CD14-positive monocyte (primary cell): ENCODE results near the gene KCNG2. TPM values are rescaled to one million over a fixed set of nuclear protein-coding genes. Genes with fewer than 3 reads are reported as not detected.

ENCODE experiments used
- DNase-seq, 3 donors: peaks; one replicate each; pipeline ENCODE4 v3.0.0-alpha.2; 2011 to 2022
- H2AFZ ChIP-seq: 2 replicates; pipeline ENCODE4 v1.6.0; 2012; ENCODE audit warnings: mild to moderate bottlenecking, low read depth, low read length, inconsistent platforms; ENCODE audit not compliant: insufficient read depth, poor library complexity, severe bottlenecking
- H3K27ac ChIP-seq, 2 donors: 1 replicate in 1 of 2; 2 replicates in 1 of 2; pipeline ENCODE4 v1.5.1; 2012 to 2013; ENCODE audit warnings: low read length in 2 of 2, control low read depth in 1 of 2, inconsistent platforms in 1 of 2, low read depth in 1 of 2, mild to moderate bottlenecking in 1 of 2
- H3K27me3 ChIP-seq, 2 donors: one replicate each; pipeline versions ENCODE4 v1.6.0 to v1.6.1; 2011 to 2013; ENCODE audit warnings: low read length in 2 of 2; ENCODE audit not compliant: control insufficient read depth in 2 of 2, insufficient read depth in 2 of 2
- H3K36me3 ChIP-seq, 2 donors: replicated peaks in 1 of 2; 1 replicate in 1 of 2; 2 replicates in 1 of 2; pipeline versions ENCODE4 v1.5.1 to v1.6.1; 2012 to 2013; ENCODE audit warnings: low read length in 2 of 2, control low read depth in 1 of 2, inconsistent platforms in 1 of 2, mild to moderate bottlenecking in 1 of 2; ENCODE audit not compliant: insufficient read depth in 2 of 2, control insufficient read depth in 1 of 2
- H3K4me1 ChIP-seq, 2 donors: 1 replicate in 1 of 2; 2 replicates in 1 of 2; pipeline versions ENCODE4 v1.5.1 to v1.6.1; 2012 to 2013; ENCODE audit warnings: low read length in 2 of 2, control low read depth in 1 of 2, inconsistent platforms in 1 of 2, mild to moderate bottlenecking in 1 of 2, moderate library complexity in 1 of 2; ENCODE audit not compliant: insufficient read depth in 2 of 2, control insufficient read depth in 1 of 2
- H3K4me2 ChIP-seq: replicated peaks from 2 replicates; pipeline ENCODE3; 2012; ENCODE audit warnings: low read length, moderate library complexity, mild to moderate bottlenecking; ENCODE audit not compliant: poor library complexity, severe bottlenecking; ENCODE audit errors: extremely low read depth
- H3K4me3 ChIP-seq, 3 experiments: fragments of 200-600 bp in 1 of 3; sonication (generic) in 1 of 3; replicated peaks in 1 of 3; 1 replicate in 2 of 3; 2 replicates in 1 of 3; pipeline ENCODE4 v1.5.1; 2011 to 2013; ENCODE audit warnings: low read length in 3 of 3, mild to moderate bottlenecking in 3 of 3, control low read depth in 2 of 3, low read depth in 2 of 3, inconsistent platforms in 1 of 3, moderate library complexity in 1 of 3
- H3K79me2 ChIP-seq: 2 replicates; pipeline ENCODE4 v1.6.0; 2012; ENCODE audit warnings: mild to moderate bottlenecking, control low read depth, inconsistent platforms, low read length, moderate library complexity; ENCODE audit not compliant: insufficient read depth
- H3K9ac ChIP-seq: 2 replicates; pipeline ENCODE4 v1.6.0; 2017; ENCODE audit warnings: low read length, mild to moderate bottlenecking; ENCODE audit not compliant: insufficient read depth, poor library complexity, severe bottlenecking
- H3K9me3 ChIP-seq, 2 donors: replicated peaks in 1 of 2; 1 replicate in 1 of 2; 2 replicates in 1 of 2; pipeline versions ENCODE4 v1.5.1 to v1.6.1; 2012 to 2013; ENCODE audit warnings: low read length in 2 of 2, control low read depth in 1 of 2; ENCODE audit not compliant: control insufficient read depth in 1 of 2, insufficient read depth in 1 of 2
- H4K20me1 ChIP-seq: 2 replicates; pipeline ENCODE4 v1.6.0; 2012; ENCODE audit warnings: mild to moderate bottlenecking, low read length, control low read depth, moderate library complexity; ENCODE audit not compliant: insufficient read depth
- H3K27ac Mint-ChIP-seq, 7 donors: one replicate each; pipeline ENCODE4 v1.8.0; 2020; ENCODE audit warnings: mild to moderate bottlenecking in 7 of 7, mixed read lengths in 7 of 7, moderate library complexity in 6 of 7, inconsistent platforms in 2 of 7
- H3K27me3 Mint-ChIP-seq, 3 donors: one replicate each; pipeline ENCODE4 v1.8.0; 2021 to 2022; ENCODE audit warnings: low read depth in 3 of 3, mild to moderate bottlenecking in 3 of 3, mixed read lengths in 3 of 3, moderate library complexity in 3 of 3, inconsistent platforms in 1 of 3
- H3K36me3 Mint-ChIP-seq, 2 donors: one replicate each; pipeline ENCODE4 v1.8.0; 2020; ENCODE audit warnings: mixed read lengths in 2 of 2, inconsistent platforms in 1 of 2, mild to moderate bottlenecking in 1 of 2
- H3K4me1 Mint-ChIP-seq: one replicate; pipeline ENCODE4 v1.8.0; 2020; ENCODE audit warnings: mild to moderate bottlenecking, mixed read lengths
- H3K4me3 Mint-ChIP-seq, 2 donors: one replicate each; pipeline ENCODE4 v1.8.0; 2020; ENCODE audit warnings: mild to moderate bottlenecking in 2 of 2, mixed read lengths in 2 of 2, moderate library complexity in 1 of 2
- H3K9me3 Mint-ChIP-seq, 7 donors: one replicate each; pipeline ENCODE4 v1.8.0; 2020 to 2022; ENCODE audit warnings: mixed read lengths in 7 of 7, mild to moderate bottlenecking in 6 of 7, moderate library complexity in 6 of 7, inconsistent platforms in 2 of 7
- CTCF ChIP-seq: fragments of 200-600 bp; IDR thresholded peaks from one replicate; pipeline ENCODE4 v1.8.0; 2022; ENCODE audit warnings: antibody characterized with exemption, mild to moderate bottlenecking
- WGBS: methylation state at CpG from one replicate; pipeline ENCODE4 v1.1.5; 2013; ENCODE audit warnings: missing lambda C conversion rate; ENCODE audit not compliant: insufficient coverage; 5-methylcytosine and 5-hydroxymethylcytosine counted together
- intact Hi-C, 2 donors: fragments of 100-400 bp; cut with micrococcal nuclease; formaldehyde crosslinking; loops; one replicate each; pipeline versions ENCODE4 v1.15.0 to v1.15.1; 2023
- polyA plus RNA-seq, 3 donors: library from polyadenylated mRNA; depleted of rRNA in 1 of 3; unstranded in 2 of 3; stranded (reverse) in 1 of 3; fragments of 300-500 nt in 2 of 3; fragments of >200 nt in 1 of 3; fragmentation: Illumina TruSeq in 2 of 3; gene quantifications; 1 replicate in 2 of 3; 2 replicates in 1 of 3; pipeline ENCODE4 v1.2.3, GENCODE V29; 2012 to 2021

Gene KCNG2
- polyA plus RNA-seq, 3 donors, result 0.04 TPM; not detected in 2

GRCh38 chr18:79774111-79774510, 23.6 kb upstream of the KCNG2 start:
- H3K4me1 ChIP-seq, result no peaks in the 10 kb centered on the region
- no peaks in the 10 kb centered on the region for H3K36me3 ChIP-seq
- no peaks in the 10 kb centered on the region for H4K20me1 ChIP-seq
- DNase-seq, result no peak
- H3K4me3 ChIP-seq, result no peak overlapping the region
- H3K27me3 Mint-ChIP-seq, result peaks cover 1 to 22% (median 16%) of the 10 kb centered on the region in 3 donors
- peak overlapping the region in 1 of 7 donors; percentile 31 for H3K27ac Mint-ChIP-seq
- H3K9me3 Mint-ChIP-seq, result peaks cover 3 to 16% (median 5%) of the 10 kb centered on the region in 7 donors
- no peak for TF ChIP-seq CTCF
- no peak overlapping the region for H3K27ac ChIP-seq
- peaks cover 5 to 12% of the 10 kb centered on the region in 2 donors for H3K9me3 ChIP-seq
- WGBS, result 89% methylated on average over 14 of the region's 18 CpGs
- intact Hi-C loops, result loop anchor here in 1 of 2 donors (10.0 kb wide), 1 partner anchor 61 kb away; no protein-coding TSS in a partner anchor
- no peak overlapping the region for H3K9ac ChIP-seq
- no peaks in the 10 kb centered on the region for H3K79me2 ChIP-seq
- no peaks in the 10 kb centered on the region for H3K36me3 Mint-ChIP-seq
- no peaks in the 10 kb centered on the region for H3K27me3 ChIP-seq
- H2AFZ ChIP-seq, result no peak overlapping the region
- no peaks in the 10 kb centered on the region for H3K4me1 Mint-ChIP-seq
- H3K4me3 Mint-ChIP-seq, result no peak overlapping the region
- no peak overlapping the region for H3K4me2 ChIP-seq

- 89% methylated on average over 30 of the region's 35 CpGs for WGBS
- H3K36me3 ChIP-seq, result no peaks in the 10 kb centered on the region
- H2AFZ ChIP-seq, result no peak overlapping the region
- intact Hi-C loops, result loop anchor here in 1 of 2 donors (10.0 kb wide), 1 partner anchor 59 kb away; no protein-coding TSS in a partner anchor
- Mint-ChIP-seq H3K4me3 (no peak overlapping the region), H3K4me1 (no peaks in the 10 kb centered on the region), H3K27me3 (peaks cover 1 to 22% (median 16%) of the 10 kb centered on the region in 3 donors), H3K9me3 (peaks cover 0 to 10% (median 2%) of the 10 kb centered on the region in 7 donors), H3K36me3 (no peaks in the 10 kb centered on the region), H3K27ac (no peak overlapping the region)
- H3K4me2 ChIP-seq, result no peak overlapping the region
- H3K4me3 ChIP-seq, result no peak overlapping the region
- H3K27ac ChIP-seq, result no peak overlapping the region
- no peaks in the 10 kb centered on the region for H3K4me1 ChIP-seq
- no peaks in the 10 kb centered on the region for H4K20me1 ChIP-seq
- DNase-seq, result no peak
- no peak overlapping the region for H3K9ac ChIP-seq
- no peaks in the 10 kb centered on the region for H3K79me2 ChIP-seq
- TF ChIP-seq CTCF, result no peak
- H3K9me3 ChIP-seq, result peaks cover 0 to 2% of the 10 kb centered on the region in 2 donors
- H3K27me3 ChIP-seq, result no peaks in the 10 kb centered on the region
Observed at GRCh38 chr18:79775441-79776221, 22.1 kb upstream of the KCNG2 start.
